Measurements from ENCODE around the gene RASAL2.

- TF ChIP-seq, protein P1, sequence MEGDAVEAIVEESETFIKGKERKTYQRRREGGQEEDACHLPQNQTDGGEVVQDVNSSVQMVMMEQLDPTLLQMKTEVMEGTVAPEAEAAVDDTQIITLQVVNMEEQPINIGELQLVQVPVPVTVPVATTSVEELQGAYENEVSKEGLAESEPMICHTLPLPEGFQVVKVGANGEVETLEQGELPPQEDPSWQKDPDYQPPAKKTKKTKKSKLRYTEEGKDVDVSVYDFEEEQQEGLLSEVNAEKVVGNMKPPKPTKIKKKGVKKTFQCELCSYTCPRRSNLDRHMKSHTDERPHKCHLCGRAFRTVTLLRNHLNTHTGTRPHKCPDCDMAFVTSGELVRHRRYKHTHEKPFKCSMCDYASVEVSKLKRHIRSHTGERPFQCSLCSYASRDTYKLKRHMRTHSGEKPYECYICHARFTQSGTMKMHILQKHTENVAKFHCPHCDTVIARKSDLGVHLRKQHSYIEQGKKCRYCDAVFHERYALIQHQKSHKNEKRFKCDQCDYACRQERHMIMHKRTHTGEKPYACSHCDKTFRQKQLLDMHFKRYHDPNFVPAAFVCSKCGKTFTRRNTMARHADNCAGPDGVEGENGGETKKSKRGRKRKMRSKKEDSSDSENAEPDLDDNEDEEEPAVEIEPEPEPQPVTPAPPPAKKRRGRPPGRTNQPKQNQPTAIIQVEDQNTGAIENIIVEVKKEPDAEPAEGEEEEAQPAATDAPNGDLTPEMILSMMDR (IDR thresholded peaks at IDR 0.05), result no peak
- TF ChIP-seq POLR2A (IDR thresholded peaks at IDR 0.05) (no peak), POLR2AphosphoS5 (IDR thresholded peaks at IDR 0.05) (no peak)
Observed at GRCh38 chr1:178278916-178279686, 185.2 kb downstream of the RASAL2 start.
